GM18907 (cell line): ENCODE measurements around the gene OAF.
"Not testable (repeated sequence)": the region's sequence is repeated elsewhere in the genome, so short reads cannot be mapped to it uniquely, and the experiment has no call there.

Experiments used
- ATAC-seq: cut with Tn5 transposase; IDR thresholded peaks from one replicate; pipeline ENCODE4 v1.9.1; 2021; ENCODE audit warnings: mild to moderate bottlenecking, moderate library complexity; ENCODE audit not compliant: unreplicated experiment

Gene OAF

GRCh38 chr11:120261321-120261720 is 50.5 kb downstream of the OAF start:
- no peak for ATAC-seq

- no peak for ATAC-seq
Measured at GRCh38 chr11:120261931-120262330, 51.1 kb downstream of the OAF start.

DNA sequence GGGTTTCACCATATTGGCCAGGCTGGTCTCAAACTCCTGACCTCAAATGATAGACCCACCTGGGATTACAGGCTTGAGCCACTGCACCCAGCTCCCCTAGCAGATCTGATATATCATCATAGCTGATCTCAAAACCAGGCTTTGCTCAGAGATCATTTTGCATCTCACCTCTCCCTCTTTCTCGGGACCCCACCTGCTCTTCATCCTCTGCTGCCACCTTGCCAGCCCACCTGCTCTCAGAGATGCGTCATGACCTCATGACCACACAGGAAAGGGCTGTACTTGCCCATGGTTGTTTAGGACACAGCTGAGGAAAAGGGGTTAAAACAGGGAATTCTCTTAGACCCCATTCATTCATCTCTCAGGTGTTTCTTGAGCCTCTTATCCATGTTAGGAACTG is 56.5 kb downstream of the OAF start:
- no peak for ATAC-seq

- ATAC-seq, result no peak
Measured at GRCh38 chr11:120268686-120269085, 57.9 kb downstream of the OAF start.

GRCh38 chr11:120270386-120270785 is 59.6 kb downstream of the OAF start:
- no peak for ATAC-seq

DNA sequence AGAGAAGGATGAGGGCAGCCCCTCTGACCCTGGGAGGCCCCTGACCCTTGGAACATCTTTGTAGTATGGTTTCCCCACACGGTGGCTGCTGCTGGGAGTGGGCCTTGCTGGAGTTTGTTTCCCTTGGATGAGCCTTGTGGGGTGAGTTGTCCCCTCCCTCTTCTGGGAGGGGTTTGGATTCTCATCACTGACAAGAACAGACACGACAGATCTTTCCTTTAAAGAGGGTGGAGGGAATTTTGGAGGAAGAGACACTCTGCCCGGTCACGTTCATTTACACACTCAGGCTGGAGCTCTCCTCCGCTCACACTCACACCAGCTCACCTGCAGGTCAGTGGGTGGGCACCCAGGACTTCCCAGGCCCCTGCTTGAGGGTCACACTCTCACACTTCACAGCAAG is 60.8 kb downstream of the OAF start:
- no peak for ATAC-seq

DNA sequence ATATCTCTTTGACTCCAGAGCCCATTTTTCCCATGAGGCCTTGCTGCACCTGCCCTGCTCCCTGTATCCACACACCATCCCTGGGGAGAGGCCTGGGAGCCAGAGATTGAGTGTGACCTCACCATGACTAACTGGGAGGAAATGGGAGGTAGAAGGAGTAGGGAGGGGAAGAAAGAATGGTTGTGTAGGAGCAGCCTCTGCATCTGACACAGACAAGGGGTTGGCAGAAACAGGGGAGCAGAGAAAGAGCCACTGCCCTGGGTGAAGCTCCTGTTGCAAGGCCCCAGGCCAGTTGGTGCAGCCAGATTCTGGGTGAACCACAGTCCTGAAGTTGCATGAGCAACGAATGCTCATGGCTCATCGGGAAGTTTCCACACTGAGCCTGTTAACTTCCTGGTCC is 61.5 kb downstream of the OAF start:
- no peak for ATAC-seq

GRCh38 chr11:120273432-120273831 is 62.6 kb downstream of the OAF start:
- ATAC-seq, result no peak

- not testable (repeated sequence) for ATAC-seq
Measured at GRCh38 chr11:120273956-120274355, 63.1 kb downstream of the OAF start.

- ATAC-seq, result no peak
Measured at GRCh38 chr11:120279502-120279901, 68.7 kb downstream of the OAF start.
